ENCODE results near the gene PRPF40A.

PRPF40A gene

DNA sequence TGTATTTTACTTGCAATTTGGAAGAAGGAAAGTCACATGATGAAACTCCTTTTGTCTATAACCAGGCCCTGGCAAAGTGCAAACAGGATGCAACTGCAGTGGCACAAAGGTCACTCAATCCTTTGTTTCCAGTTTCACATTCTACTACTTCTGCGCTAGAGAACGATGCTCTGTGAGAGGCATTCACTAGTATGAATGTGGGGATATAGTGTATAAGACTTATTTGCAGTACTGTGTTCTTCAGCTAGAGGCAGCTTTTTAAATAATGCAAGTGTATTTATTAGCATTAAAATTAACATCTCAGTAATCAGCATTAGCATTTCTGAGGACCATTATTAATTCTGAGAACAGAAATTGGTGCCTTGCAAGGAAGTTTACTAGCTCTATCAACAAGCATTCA is 68.9 kb downstream of the PRPF40A start:
- DNase-seq, result no peak

DNA sequence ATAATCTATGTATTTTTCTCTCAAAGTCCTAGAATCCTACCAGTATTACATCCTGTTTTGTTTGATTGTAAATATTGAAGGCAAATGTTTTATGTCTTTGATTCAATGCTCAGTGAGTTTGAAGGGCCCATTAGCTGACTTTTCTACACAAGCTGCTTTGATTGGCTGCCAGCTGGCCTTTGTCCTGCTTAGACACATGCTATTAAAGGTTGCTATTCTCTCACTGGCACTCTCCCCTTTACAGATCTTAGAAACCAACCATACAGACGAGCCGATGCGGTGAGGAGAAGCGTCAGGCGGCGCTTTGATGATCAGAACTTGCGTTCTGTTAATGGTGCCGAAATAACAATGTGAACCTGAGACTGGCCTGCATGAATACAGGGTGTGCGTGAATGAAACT is 69.7 kb downstream of the PRPF40A start:
- peak in 1 of 2 experiments; percentile 51 for DNase-seq

DNA sequence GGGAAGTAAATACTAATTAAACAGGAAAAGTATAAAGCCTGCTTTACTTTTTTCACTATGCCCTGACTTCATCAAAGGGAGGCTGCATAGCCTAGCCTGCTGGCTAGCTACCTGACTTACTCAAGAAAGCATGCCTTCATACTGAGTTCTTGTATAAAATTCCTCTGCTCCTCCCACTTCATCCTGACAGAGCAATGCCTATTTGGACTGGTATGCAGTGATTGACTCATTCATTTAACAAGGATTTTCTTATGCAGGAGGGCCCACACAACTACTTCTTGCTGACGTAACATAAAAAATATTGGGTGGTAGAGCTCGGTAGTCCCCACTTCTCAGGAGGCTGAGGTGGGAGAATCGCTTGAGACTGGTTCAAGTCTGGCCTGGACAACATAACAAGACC is 70.5 kb downstream of the PRPF40A start:
- no peak for DNase-seq

DNA sequence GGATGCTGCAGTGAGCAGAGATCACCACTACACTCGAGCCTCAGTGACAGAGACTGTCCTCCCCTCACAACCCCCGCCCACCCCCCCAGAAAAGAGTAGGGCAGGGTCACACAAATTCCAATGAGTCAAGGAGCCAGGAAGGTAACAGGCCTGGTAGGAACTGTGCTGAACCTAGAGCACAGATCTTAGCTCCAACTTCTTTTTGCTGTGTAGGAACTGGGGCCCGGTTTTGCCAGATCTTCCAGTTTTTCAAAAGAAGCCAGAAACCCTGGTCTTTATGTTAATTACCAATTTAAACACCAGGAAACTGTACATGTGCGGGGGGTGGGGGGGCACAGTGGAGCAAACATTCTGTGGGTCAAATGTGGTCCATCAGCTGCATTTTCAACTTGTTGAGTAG is 71.0 kb downstream of the PRPF40A start:
- no peak for DNase-seq

DNA sequence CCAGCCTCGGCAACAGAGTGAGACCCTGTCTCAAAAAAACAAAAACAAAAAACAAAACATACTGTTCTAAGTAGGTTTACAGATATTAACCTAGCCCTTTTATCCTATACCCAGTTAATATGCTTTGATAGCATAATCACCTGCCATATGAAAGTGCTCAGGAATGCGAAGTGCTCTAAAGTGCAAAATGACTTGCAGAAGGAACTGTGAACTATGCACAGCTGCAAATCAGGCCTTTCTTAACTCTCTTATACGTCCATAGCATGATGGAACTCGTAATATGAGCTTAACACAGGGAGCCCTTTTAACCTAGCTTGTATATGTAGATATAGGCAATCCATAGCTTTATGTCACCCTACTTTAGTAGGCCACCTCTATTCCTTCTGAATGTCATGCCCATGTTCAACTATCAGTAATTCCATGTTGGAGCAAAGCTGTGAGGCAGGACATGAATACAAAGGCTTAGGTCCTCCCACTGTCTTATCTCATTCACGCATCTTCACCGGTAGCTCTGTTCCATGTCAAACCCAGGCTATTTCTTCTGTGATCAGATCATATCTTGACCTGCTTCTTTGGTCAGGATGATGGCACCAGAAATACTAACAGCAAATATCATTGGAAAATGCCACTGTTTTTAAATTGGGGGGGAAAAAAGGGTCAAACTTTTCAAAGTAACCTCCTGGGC is 72.9 kb downstream of the PRPF40A start:
- DNase-seq, result no peak

DNA sequence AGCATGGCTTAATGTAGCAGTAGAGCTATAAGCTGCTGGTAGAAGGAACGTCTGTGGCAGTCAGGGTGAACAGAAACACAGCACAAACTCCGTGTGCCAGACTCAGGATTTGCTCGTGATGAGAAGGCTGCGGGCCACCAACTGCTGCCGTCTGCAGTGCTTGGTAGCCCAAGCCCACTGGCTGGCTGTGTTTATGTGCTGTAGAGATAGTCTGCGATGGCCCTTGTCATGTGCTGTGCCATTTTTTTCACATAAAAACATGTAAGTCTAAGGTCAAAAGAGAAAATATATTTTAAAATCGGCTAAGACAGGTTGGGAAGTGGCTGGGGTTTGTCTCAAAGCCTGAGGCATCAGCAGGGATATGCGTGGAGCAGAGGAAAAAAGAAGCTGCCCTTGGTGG is 78.7 kb downstream of the PRPF40A start:
- no peak for DNase-seq

- DNase-seq, result no peak
Observed at GRCh38 chr2:152638056-152638455, 79.2 kb downstream of the PRPF40A start.

DNA sequence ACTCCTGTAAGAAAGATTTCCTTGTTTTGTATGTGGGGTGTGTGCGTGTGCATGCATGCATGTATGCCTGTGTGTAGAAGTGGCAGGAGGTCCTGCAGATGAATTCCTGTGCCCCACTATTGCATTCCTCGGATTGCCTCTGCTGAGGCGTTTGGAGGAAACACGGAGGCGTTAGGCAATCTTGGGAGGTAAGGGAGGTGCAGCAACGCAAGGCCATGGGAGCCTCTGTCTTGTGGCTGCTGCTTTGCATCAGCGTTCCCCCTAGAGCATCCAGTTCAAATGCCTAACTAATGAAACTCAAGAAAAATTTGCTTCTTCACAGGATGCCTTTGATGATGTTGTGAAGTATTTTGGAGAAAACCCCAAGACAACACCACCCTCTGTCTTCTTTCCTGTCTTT is 80.0 kb downstream of the PRPF40A start:
- DNase-seq, result no peak

DNA sequence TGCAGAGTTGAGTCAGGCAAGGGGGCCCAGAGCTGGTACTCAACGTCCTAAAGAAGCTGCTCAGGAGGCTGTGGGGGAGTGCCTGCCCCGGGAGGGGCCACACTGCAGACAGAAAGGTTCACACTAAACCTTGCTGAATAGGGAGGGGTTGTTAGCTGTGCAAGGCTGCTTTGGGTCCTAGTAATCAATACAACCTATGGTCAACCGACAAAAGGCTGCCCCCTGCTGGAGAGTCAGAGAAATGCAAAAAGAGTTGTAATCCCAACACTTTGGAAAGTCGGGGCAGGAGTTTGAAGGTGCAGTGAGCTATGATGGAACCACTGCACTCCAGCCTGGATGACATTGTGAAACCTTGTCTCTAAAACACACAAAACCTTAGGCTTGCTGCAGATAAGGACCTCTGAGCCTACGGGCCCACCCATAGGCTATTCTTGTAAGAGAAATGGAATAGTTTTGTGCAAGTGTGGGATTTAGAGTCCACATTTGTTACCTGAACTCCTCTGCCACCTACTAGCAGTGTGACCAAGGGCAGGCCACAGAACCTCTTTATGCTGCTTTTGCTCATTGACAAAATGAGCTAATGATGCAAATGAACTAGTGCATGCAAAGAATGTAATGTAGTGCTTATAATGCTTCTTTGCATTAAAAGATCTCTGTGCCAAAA is 81.5 kb downstream of the PRPF40A start:
- no peak for DNase-seq

DNA sequence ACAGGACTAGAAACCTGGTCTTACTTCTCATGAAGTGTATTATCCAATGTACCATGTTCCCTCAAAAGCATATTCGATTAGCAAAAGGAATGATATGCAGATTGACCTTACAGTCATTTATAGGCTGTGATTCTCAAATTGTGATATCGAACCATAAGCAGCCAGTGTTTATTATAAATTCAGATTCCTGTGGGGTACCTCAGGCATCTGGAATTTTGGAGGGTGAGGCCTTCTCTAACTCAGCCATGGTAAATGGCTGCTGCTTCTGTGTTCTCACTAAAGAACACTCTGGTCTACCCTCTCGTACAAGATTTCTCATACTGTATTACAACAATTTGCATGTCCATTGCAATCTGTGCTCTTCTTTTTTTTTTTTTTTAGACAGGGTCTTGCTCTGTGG is 84.5 kb downstream of the PRPF40A start:
- no peak for DNase-seq

- no peak for DNase-seq
Observed at GRCh38 chr2:152630466-152630865, 86.8 kb downstream of the PRPF40A start.

DNA sequence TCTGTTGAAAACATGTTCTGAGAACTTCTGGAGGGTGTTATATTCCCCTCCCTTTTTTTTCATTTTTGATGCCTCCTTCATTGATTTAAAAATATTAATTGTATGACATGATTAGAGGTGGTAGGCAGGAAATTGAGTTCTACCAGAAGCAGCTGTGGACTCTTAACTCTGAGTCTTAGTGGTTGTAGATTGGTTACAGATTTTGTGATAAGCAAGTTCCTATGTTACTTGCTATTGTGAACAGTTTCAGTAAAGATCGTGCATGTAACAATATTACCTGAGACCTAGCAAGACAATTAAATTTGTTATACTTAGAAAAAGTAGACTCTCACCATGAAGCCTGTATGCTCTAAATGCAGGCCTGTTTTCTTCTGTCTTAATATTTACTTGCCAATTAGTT is 88.1 kb downstream of the PRPF40A start:
- DNase-seq, result no peak

DNA sequence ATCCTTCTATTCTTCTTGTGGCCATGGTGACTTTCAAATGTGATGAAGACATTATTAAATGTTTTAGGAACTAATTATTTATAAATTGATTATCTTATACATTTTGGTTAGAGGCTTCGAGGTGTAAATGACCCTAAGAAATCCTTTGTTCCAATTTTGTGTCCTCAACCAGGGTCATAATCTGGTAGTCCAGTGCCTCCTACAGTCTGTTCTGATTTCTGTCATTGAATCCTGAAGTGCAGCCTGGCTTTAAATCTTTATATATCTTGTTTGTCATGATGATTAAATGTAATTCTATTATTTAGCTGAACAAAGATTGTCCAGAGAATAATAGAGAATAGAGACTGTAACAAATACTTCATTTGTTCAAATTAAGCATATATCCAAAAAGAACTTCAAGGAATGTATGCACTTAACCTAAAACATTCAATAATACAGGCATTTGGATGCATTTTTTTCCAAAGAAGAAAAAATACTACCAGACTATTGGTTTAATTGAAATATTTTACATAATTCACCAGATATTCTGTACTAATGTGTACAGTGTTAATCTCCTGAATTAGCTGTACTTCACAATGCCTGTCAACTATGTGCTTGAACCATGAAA is 89.8 kb downstream of the PRPF40A start:
- DNase-seq, result no peak

DNA sequence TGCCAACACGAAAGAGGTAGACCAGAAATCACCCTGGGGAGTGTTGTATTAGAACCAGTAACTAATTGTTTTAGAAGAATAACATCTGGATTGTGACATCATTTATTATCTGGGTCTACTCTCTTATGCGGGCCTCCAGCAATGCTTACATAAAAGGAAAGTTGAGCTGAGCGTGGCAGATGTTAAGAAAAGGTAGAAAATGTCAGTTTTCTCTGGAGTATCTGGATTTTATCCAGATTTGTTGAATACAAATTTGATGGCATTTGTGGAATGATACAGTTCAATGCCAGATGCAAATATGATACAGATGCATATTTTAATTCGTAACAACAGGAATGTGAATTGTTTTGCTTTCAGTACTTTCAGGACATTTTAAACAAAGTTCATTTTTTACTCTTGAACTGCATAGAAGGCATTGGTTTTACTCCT is 90.3 kb downstream of the PRPF40A start:
- no peak for DNase-seq

DNA sequence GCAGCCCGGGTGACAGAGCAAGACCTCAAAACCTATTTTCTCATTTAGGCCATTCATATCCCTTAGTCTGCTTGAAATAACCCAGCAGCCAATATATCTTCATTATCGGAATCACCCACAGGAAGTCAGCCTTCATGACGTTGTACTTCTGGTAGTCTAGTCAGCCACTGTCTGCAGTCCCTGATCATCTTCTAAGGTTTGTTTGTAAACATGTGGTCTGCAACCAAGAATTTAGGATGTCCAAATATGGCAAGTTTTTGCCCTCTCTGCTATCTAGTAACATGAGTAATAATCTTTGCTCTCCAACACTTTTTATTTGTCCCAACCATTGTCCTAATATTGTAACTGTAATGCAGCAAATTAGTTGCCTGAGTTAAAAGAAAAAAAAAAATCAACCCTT is 92.5 kb downstream of the PRPF40A start:
- no peak for DNase-seq

DNA sequence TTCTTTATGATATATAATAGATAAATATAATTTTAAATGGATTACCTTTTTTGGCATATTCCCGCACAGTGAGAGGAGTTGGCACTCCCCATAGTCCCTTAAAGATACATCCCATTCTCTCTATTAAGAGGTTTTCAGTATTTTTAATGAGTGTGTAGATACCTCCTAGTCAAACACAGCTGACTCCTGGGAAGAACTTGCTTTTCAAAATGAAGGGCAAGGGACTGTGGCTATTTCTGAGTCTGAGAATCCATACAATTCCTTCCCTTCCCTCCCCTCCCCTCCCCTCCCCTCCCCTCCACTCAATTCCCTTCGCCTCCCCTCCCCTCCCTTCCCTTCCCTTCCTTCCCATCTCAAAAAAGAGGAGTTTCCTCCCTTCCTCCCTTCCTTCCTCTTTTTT is 93.5 kb downstream of the PRPF40A start:
- no peak for DNase-seq

DNA sequence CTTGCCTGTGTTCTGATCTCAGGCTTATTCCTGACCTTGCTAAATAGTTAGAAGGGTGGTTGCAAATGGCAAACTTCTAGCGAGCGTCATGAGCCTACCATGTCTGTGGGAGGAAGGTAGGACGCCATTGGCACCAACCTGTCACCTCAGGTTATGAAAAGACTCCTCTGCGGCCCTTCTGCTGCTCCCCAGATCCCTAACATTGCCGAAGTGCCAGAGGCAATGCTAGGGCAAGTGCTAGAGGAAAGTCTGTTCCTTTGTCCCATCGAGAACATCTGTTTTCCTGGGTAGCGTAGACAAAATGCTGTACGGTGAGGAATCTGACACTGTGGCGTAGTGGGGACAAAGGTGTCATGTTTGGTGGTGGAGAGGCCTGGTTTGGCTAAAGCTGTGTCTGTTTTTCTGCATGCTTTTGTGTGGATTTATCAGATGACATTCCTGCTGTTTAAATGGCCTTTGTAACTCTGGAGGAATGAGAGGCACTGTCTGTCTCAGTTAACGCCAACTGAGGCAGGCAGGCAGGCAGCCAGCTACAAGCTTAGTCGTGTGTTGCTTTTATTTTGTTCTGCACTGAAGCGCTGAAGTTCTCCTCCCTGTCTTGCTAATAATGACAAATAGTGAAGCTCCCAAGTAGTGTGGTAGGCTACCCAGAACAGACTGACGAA is 94.1 kb downstream of the PRPF40A start:
- no peak for DNase-seq

- no peak for DNase-seq
Observed at GRCh38 chr2:152622219-152622618, 95.0 kb downstream of the PRPF40A start.

DNA sequence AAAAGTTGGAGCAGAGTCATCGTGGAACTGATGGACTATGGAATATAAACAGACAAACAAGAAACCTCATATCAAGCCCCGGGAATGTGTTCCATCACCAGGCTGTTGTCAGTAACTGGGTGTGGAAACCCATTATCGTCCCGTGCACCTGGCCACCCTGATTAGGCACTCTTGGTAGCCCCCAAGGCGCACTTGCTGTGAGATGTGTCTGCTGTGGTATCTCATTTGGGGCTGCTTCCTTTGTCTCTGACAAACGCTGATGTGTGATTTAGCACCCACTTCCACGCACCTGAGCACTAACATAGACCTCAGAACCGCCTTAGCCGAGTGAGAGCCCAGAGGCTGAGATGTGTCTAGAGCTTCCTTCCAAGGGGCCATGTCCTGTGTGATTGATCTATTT is 96.3 kb downstream of the PRPF40A start:
- no peak for DNase-seq

DNA sequence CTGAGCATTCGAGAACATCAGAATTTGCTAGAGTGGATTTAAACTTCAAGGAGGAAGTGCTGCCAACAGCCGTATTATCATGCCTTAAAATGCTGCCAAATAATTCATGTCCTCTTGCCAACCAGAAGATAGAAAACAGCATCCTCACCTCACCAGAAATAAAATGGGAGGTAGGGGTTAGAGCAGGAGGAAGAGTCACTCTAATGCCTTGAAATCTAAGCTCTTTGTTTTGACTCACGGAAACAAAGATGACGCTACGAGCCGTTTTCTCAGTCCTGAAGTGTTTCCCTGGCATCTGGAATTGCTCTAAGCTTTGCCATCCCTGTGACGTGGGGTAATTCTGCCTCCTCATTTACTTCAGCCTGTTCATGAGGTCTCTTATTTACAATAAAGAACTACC is 97.1 kb downstream of the PRPF40A start:
- DNase-seq, result no peak

- DNase-seq, result no peak
Observed at GRCh38 chr2:152618193-152618564, 99.1 kb downstream of the PRPF40A start.

GRCh38 chr2:152617456-152618192 is 99.6 kb downstream of the PRPF40A start:
- no peak for DNase-seq

DNA sequence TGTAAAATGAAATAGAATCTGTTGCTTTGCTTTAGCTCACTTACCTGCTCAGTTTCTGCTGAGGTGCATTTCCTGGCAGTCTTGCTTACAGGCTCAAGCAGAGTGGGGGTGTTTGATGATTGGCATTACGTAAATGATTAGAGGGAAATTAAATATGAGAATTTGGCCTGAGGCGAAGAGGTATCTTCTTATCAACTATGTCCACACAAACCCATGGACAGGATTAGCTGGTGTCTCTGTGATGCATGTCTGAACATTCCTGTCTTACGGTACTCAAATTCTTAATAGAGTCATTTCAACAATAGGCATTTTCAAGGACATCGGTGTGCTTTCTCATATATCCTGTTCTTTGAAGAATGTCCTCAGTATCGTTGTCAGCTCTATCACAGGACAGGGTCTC is 102.1 kb downstream of the PRPF40A start:
- DNase-seq, result no peak

Data from cerebellar nuclear complex (tissue), 1 donor.